Fibroblast of lung (primary cell): ENCODE measurements around the gene GNB4. TPM values are rescaled to one million over a fixed set of nuclear protein-coding genes. Genes with fewer than 3 reads are reported as not detected.

Experiments
- DNase-seq, 2 donors: peaks; one replicate each; pipeline versions ENCODE4 v3.0.0 to v3.0.0-alpha.2; 2010; ENCODE audit warnings: low read depth in 2 of 2
- H2AFZ ChIP-seq: 2 replicates; pipeline ENCODE4 v1.5.1; 2012; ENCODE audit warnings: low read length, control low read depth, inconsistent platforms
- H3K27ac ChIP-seq: 2 replicates; pipeline ENCODE4 v1.5.1; 2011; ENCODE audit warnings: low read length, control low read depth; ENCODE audit not compliant: insufficient read depth
- H3K27me3 ChIP-seq: 2 replicates; pipeline ENCODE4 v1.5.1; 2011; ENCODE audit warnings: mild to moderate bottlenecking, low read length; ENCODE audit not compliant: control insufficient read depth, insufficient read depth
- H3K36me3 ChIP-seq: 2 replicates; pipeline ENCODE4 v1.5.1; 2011; ENCODE audit warnings: low read length; ENCODE audit not compliant: control insufficient read depth, insufficient read depth
- H3K4me1 ChIP-seq: 2 replicates; pipeline ENCODE4 v1.5.1; 2011; ENCODE audit warnings: low read length; ENCODE audit not compliant: control insufficient read depth, insufficient read depth; ENCODE audit errors: extremely low read depth
- H3K4me2 ChIP-seq: 2 replicates; pipeline ENCODE4 v1.5.1; 2011; ENCODE audit warnings: low read length, control low read depth; ENCODE audit not compliant: insufficient read depth; ENCODE audit errors: extremely low read depth
- H3K4me3 ChIP-seq, 4 experiments: fragments of 200-600 bp in 1 of 4; sonication (generic) in 1 of 4; replicated peaks in 1 of 4; 2 replicates each; pipeline ENCODE4 v1.5.1; 2011 to 2016; ENCODE audit warnings: low read length in 4 of 4, low read depth in 3 of 4, mild to moderate bottlenecking in 3 of 4, control low read depth in 2 of 4, inconsistent platforms in 1 of 4, mixed read lengths in 1 of 4; ENCODE audit not compliant: insufficient read depth in 1 of 4; ENCODE audit errors: control extremely low read depth in 1 of 4
- H3K79me2 ChIP-seq: 2 replicates; pipeline ENCODE4 v1.5.1; 2012; ENCODE audit warnings: mild to moderate bottlenecking, low read length, inconsistent platforms; ENCODE audit not compliant: control insufficient read depth, insufficient read depth
- H3K9ac ChIP-seq: 2 replicates; pipeline ENCODE4 v1.5.1; 2011; ENCODE audit warnings: mild to moderate bottlenecking, low read length, control low read depth; ENCODE audit not compliant: insufficient read depth
- H3K9me3 ChIP-seq: 2 replicates; pipeline ENCODE4 v1.5.1; 2012; ENCODE audit warnings: low read depth, low read length; ENCODE audit not compliant: control insufficient read depth, insufficient read depth
- H4K20me1 ChIP-seq: 2 replicates; pipeline ENCODE4 v1.5.1; 2011; ENCODE audit warnings: low read length; ENCODE audit not compliant: control insufficient read depth, insufficient read depth; ENCODE audit errors: extremely low read depth
- CTCF ChIP-seq, 2 donors: IDR thresholded peaks in 1 of 2; conservative IDR thresholded peaks in 1 of 2; 1 replicate in 1 of 2; 2 replicates in 1 of 2; pipeline ENCODE4 v1.5.1; 2011 to 2012; ENCODE audit warnings: low read length in 2 of 2, control low read depth in 1 of 2, inconsistent platforms in 1 of 2, low read depth in 1 of 2, mild to moderate bottlenecking in 1 of 2
- EZH2 ChIP-seq: IDR thresholded peaks from 2 replicates; pipeline ENCODE4 v1.5.1; 2012; ENCODE audit warnings: low read length, control low read depth, mild to moderate bottlenecking; ENCODE audit errors: missing control alignments
- polyA plus RNA-seq, 2 donors: library from polyadenylated mRNA; depleted of rRNA in 1 of 2; stranded (reverse) in 1 of 2; unstranded in 1 of 2; fragments of >200 nt; gene quantifications; 2 replicates each; pipeline ENCODE4 v1.2.1, GENCODE V29; 2011 to 2012; ENCODE audit warnings: missing spikeins in 1 of 2
- total RNA-seq: library from RNA; depleted of rRNA; stranded (reverse); fragments of >200 nt; gene quantifications from 2 replicates; pipeline ENCODE4 v1.2.1, GENCODE V29; 2014

Gene GNB4
- total and polyA plus RNA-seq, 2 donors (not counting 1 experiment from before 2014, with no cell fraction given), result 55.7 to 83.1 TPM

GRCh38 chr3:179432451-179432850 lies 18.8 kb downstream of the GNB4 start:
- Histone ChIP-seq H4K20me1 (peaks cover 2% of the 10 kb centered on the region), H3K27me3 (no peaks in the 10 kb centered on the region), H3K9ac (no peak overlapping the region), H3K27ac (no peak overlapping the region), H3K9me3 (no peaks in the 10 kb centered on the region), H2AFZ (no peak overlapping the region), H3K36me3 (no peaks in the 10 kb centered on the region), H3K4me1 (no peaks in the 10 kb centered on the region), H3K79me2 (peaks cover 80% of the 10 kb centered on the region), H3K4me2 (no peak overlapping the region), H3K4me3 (no peak overlapping the region)
- DNase-seq, result no peak
- TF ChIP-seq CTCF (conservative IDR thresholded peaks at IDR 0.05 in 1 of 2, IDR thresholded peaks at IDR 0.05 in 1 of 2; ENCODE audit: low read depth in 1 of 2, low read length in 2 of 2), result no peak
- no peak for TF ChIP-seq EZH2

GRCh38 chr3:179432021-179432420 lies 19.2 kb downstream of the GNB4 start:
- no peak overlapping the region for H2AFZ ChIP-seq
- no peak for TF ChIP-seq EZH2
- no peak for TF ChIP-seq CTCF (conservative IDR thresholded peaks at IDR 0.05 in 1 of 2, IDR thresholded peaks at IDR 0.05 in 1 of 2; ENCODE audit: low read depth in 1 of 2, low read length in 2 of 2)
- no peak overlapping the region for H3K27ac ChIP-seq
- H3K4me1 ChIP-seq, result no peaks in the 10 kb centered on the region
- H3K4me3 ChIP-seq, result no peak overlapping the region
- H3K27me3 ChIP-seq, result no peaks in the 10 kb centered on the region
- H3K36me3 ChIP-seq, result no peaks in the 10 kb centered on the region
- H3K9me3 ChIP-seq, result no peaks in the 10 kb centered on the region
- no peak for DNase-seq
- peaks cover 79% of the 10 kb centered on the region for H3K79me2 ChIP-seq
- H3K9ac ChIP-seq, result no peak overlapping the region
- peaks cover 2% of the 10 kb centered on the region for H4K20me1 ChIP-seq
- H3K4me2 ChIP-seq, result no peak overlapping the region

GRCh38 chr3:179430277-179430870 lies 20.9 kb downstream of the GNB4 start:
- Histone ChIP-seq H4K20me1 (peaks cover 2% of the 10 kb centered on the region), H3K9me3 (no peaks in the 10 kb centered on the region), H3K36me3 (no peaks in the 10 kb centered on the region), H3K9ac (no peak overlapping the region), H2AFZ (no peak overlapping the region), H3K27me3 (no peaks in the 10 kb centered on the region), H3K4me3 (no peak overlapping the region), H3K4me2 (no peak overlapping the region), H3K79me2 (peaks cover 75% of the 10 kb centered on the region), H3K27ac (no peak overlapping the region), H3K4me1 (no peaks in the 10 kb centered on the region)
- TF ChIP-seq EZH2, result no peak
- DNase-seq, result no peak
